ENCODE results near the gene IL16. TPM values are rescaled to one million over a fixed set of nuclear protein-coding genes. Genes with fewer than 3 reads are reported as not detected.

IL16 gene
- total RNA-seq, 4 donors from 2014 or later, result 9.7 to 15.2 (median 10.9) TPM

- peak in 1 of 2 donors; percentile 88 for DNase-seq (ENCODE audit: low spot score in 2 of 2)
- H3K4me3 ChIP-seq (ENCODE audit: low read depth, poor library complexity, severe bottlenecking), result no peak overlapping the region
- TF ChIP-seq CTCF (IDR thresholded peaks at IDR 0.05) (no peak), POLR2A (IDR thresholded peaks at IDR 0.05) (no peak)
- 48 to 63% methylated on average over 16 of the region's 16 CpGs for WGBS, 2 donors
- intact Hi-C loops (cut with DNase I; ENCODE audit: low total_unique reads), result no loop called here
Observed at GRCh38 chr15:81176291-81176893, 20.3 kb upstream of the IL16 start.

GRCh38 chr15:81178365-81178764, 18.3 kb upstream of the IL16 start:
- 74 to 77% methylated on average over 2 of the region's 2 CpGs for WGBS, 2 donors

GRCh38 chr15:81181220-81181619, 15.5 kb upstream of the IL16 start:
- intact Hi-C loops (cut with DNase I; ENCODE audit: low total_unique reads), result no loop called here
- no peak for DNase-seq (ENCODE audit: low spot score in 2 of 2)
- 49 to 53% methylated on average over 3 of the region's 3 CpGs for WGBS, 2 donors
- TF ChIP-seq POLR2A (IDR thresholded peaks at IDR 0.05), result no peak
- TF ChIP-seq CTCF (IDR thresholded peaks at IDR 0.05), result no peak
- H3K4me3 ChIP-seq (ENCODE audit: low read depth, poor library complexity, severe bottlenecking), result no peak overlapping the region

More at GRCh38 chr15:81178365-81178764, 18.3 kb upstream of the IL16 start:
- H3K4me3 ChIP-seq (ENCODE audit: low read depth, poor library complexity, severe bottlenecking), result no peak overlapping the region
- DNase-seq (ENCODE audit: low spot score in 2 of 2), result no peak
- intact Hi-C loops (cut with DNase I; ENCODE audit: low total_unique reads), result no loop called here
- TF ChIP-seq CTCF (IDR thresholded peaks at IDR 0.05), result no peak
- no peak for TF ChIP-seq POLR2A (IDR thresholded peaks at IDR 0.05)

- DNase-seq (ENCODE audit: low spot score in 2 of 2), result no peak
- intact Hi-C loops (cut with DNase I; ENCODE audit: low total_unique reads), result no loop called here
- TF ChIP-seq CTCF (IDR thresholded peaks at IDR 0.05) (no peak), POLR2A (IDR thresholded peaks at IDR 0.05) (no peak)
- whole genome bisulfite sequencing, 2 donors, result 29 to 30% methylated on average over 13 of the region's 13 CpGs
- H3K4me3 ChIP-seq (ENCODE audit: low read depth, poor library complexity, severe bottlenecking), result no peak overlapping the region
Observed at GRCh38 chr15:81182031-81182755, 14.5 kb upstream of the IL16 start.

- H3K4me3 ChIP-seq (ENCODE audit: low read depth, poor library complexity, severe bottlenecking), result peak overlapping the region; percentile 8
- no peak for TF ChIP-seq CTCF (IDR thresholded peaks at IDR 0.05)
- no peak for TF ChIP-seq POLR2A (IDR thresholded peaks at IDR 0.05)
- no peak for DNase-seq (ENCODE audit: low spot score in 2 of 2)
- 30 to 32% methylated on average over 13 of the region's 13 CpGs for WGBS, 2 donors
- intact Hi-C loops (cut with DNase I; ENCODE audit: low total_unique reads), result no loop called here
Observed at GRCh38 chr15:81182756-81183438, 13.8 kb upstream of the IL16 start.
